HG03135 (cell line): Measurements from ENCODE around the gene PLEKHO2.
A peak's percentile ranks its signal among the peaks of the same experiment; 100 is the strongest.
"Not testable (repeated sequence)": the region's sequence is repeated elsewhere in the genome, so short reads cannot be mapped to it uniquely, and the experiment has no call there.

ENCODE experiments used
- ATAC-seq: cut with Tn5 transposase; IDR thresholded peaks from one replicate; pipeline ENCODE4 v1.9.1; 2021; ENCODE audit warnings: mild to moderate bottlenecking, moderate library complexity; ENCODE audit not compliant: unreplicated experiment

The PLEKHO2 gene, protein sequence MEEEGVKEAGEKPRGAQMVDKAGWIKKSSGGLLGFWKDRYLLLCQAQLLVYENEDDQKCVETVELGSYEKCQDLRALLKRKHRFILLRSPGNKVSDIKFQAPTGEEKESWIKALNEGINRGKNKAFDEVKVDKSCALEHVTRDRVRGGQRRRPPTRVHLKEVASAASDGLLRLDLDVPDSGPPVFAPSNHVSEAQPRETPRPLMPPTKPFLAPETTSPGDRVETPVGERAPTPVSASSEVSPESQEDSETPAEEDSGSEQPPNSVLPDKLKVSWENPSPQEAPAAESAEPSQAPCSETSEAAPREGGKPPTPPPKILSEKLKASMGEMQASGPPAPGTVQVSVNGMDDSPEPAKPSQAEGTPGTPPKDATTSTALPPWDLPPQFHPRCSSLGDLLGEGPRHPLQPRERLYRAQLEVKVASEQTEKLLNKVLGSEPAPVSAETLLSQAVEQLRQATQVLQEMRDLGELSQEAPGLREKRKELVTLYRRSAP

DNA sequence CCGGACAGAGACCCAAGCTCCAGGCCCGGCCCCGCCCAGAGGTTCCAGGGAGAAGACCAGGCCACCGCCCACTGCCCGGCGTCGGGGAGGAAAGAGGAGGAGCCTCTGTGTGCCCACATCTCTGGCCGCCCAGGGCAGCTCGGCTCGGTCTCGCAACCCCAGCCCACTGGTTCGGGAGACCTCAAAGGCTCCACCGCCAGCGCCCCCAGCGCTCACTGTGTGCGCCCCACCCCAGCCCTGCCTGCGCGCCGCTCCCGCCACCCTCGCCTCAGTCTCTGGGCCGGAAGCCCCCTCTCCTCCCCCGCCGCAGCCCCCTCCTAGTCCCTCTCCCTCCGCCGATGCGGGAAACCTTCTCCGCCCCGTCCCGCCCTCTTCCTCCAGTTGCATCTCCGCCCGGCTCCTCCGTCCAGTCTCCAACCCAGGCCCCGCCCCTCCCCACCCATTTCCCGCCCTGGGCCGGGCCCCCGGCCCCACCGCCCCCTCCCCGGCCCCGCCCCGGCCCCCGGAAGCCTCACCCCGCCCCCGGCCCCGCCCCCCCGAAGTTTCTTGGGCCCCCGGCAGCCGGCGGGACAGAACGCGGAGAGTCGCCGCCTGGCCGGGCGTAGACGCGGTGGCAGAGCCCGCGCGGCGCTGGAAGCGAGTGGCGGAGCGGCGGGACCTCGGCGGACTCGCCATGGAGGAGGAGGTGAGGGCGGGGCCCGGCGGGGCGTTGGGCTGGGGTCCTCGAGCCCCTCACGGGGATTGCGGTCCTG lies at the start of gene PLEKHO2:
Gene PLEKHO2 (plus strand): TSS at position 572 of the 752 bp plus-strand sequence. CDS start 102 bp downstream, at position 674.
- peak; percentile 57 for ATAC-seq

DNA sequence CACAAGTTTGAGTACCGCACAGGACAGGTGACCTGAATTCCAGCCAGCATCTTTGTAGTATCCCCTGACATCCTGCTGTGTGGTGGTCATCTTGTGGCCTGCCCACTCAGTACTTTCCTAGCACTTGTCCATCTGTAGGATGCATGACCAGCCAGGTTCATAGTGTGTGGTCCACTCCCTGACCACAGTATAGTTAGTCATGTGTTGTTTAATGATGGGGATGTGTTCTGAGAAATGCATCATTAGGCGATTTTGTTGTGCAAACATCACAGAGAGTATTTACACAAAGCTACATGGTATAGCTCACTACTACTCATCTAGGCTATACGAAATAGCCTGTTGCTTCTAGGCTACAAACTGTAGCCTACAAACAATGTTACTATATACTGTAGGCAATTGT lies 49.4 kb upstream of the PLEKHO2 start:
- no peak for ATAC-seq

DNA sequence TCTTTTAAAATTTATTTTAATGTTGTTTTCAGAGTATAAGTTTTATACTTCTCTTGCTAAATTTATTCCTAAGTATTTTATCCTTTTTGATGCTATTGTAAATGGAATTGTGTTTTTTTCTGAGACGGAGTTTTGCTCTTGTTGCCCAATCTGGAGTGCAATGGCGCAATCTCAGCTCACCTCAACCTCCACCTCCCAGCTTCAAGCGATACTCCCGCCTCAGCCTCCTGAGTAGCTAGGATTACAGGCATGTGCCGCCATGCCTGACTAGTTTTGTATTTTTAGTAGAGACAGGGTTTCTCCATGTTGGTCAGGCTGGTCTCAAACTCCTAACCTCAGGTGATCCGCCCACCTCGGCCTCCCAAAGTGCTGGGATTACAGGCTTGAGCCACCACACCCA lies 46.4 kb upstream of the PLEKHO2 start:
- ATAC-seq: not testable (repeated sequence)

DNA sequence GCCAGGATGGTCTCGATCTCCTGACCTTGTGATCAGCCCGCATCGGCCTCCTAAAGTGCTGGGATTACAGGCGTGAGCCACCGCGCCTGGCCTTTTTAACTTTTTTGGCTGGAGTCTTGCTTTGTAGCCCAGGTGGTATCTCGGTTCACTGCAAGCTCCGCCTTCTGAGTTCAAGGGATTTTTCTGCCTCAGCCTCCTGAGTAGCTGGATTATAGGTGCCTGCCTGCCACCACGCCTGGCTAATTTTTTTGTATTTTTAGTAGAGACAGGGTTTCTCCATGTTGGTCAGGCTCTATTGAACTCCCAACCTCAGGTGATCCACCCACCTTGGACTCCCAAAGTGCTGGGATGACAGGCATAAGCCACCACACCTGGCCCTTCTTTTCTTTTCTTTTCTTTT lies 45.8 kb upstream of the PLEKHO2 start:
- not testable (repeated sequence) for ATAC-seq

DNA sequence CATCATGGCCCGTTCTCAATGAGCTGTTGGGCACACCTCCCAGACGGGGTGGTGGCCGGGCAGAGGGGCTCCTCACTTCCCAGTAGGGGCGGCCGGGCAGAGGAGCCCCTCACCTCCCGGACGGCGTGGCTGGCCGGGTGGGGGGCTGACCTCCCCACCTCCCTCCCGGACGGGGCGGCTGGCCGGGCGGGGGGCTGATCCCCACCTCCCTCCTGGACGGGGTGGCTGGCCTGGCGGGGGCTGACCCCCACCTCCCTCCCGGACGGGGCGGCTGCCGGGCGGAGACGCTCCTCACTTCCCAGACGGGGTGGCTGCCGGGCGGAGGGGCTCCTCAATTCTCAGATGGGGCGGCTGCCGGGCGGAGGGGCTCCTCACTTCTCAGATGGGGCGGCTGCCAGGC lies 42.8 kb upstream of the PLEKHO2 start:
- ATAC-seq: not testable (repeated sequence)

DNA sequence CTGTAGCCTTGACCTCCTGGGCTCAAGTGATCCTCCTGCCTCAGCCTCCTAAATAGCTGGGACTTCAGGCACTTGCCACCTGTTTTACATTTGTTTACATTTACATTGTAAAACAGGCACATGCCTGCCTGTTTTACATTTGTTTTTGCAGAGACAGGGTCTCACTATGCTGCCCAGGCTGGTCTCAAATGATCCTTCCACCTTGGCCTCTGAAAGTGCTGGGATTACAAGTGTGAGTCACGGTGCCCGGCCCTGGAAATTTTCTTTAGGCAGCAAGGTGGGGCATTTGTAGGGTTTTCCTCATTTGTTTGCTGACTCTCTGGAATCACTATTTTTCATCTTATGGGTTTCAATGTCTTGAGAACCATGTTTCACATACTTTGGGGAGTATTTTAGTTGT lies 41.2 kb upstream of the PLEKHO2 start:
- no peak for ATAC-seq

DNA sequence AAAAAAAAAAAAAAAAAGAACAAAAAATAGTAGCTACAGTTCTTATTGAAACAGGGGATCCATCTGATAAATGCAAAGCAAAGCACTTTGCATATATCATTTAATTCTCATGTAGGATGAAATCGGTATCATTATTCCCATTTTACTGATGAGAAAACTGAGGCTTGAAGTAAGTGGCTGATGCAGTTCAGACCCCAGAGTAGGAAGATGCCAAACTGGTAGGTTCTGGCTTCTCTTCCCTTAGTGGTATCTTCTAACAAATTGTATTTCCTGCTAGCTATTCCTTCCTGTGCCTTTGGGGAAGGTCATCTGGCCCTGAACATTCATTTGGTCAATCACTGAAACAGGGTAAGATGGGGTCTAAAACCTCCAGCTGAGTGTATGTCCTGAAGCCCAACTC lies 38.2 kb upstream of the PLEKHO2 start:
- ATAC-seq: no peak

DNA sequence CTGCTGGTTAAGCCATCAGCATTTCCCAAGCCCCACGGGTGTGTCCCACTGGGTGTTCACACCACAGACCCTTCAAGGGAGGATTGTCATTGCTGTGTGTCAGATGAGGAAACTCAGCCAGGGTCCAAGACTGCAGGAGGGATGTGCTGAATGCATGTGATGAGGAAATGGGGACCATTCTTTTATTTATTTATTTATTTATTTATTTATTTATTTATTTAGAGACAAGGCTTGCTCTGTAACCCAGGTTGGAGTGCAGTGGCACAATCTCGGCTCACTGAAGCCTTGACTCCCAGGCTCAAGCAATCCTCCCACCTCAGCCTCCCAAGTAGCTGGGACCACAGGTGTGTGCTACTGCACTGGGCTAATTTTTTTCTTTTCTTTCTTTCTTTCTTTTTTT lies 37.1 kb upstream of the PLEKHO2 start:
- ATAC-seq: no peak

DNA sequence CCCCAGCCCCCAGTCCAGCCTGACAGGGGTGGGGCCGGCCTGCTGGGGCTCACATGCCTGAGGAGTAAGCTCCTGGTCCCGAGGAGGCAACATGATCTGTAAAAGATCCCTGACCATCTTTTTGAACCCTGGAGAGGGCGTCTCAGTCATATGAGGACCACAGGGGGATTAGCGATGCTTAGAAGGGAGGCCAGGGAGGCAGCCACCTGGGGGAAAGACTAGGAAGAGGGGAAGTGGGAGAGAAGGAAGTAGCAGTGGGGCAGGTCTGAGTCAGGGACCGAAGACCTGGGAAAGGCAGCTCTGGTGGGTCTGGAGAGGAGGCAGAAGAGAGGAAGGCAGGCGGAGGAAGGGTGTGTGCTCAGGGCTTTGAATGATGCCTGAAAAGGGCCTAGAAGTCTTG lies 35.2 kb upstream of the PLEKHO2 start:
- ATAC-seq: no peak

DNA sequence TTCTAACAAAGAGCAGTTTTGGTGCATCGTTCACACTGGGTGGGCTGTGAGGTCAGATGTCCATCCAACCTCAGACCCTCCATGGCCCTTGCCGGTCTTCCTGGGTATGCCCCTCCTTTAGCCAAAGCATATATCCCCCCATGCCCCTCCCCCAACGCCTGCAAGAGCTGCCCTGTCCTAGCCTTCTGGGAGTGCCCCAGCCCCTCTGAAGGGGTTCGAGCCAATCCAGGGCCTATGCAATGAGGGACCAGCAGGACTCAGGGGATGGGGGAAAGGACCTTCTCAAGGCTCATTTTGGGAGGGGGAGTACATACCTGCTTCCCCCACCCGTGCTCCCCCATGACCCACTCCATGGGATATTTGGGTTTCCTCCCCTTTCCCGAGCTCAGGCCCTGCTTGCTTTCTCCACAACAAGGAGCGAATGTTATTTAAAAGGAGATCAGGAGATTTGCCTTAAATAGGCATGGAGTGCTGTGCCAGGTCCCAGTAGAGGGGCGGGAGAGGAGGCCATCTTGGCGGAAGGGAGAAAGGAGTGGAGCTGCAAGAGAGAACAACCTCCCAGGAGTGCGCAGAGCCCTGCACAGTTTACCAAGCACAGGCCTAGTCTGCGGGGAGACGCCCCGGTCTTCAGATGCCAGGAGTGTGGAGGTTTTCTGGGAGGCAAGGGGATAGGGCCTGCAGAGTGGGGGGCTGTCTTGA lies 34.5 kb upstream of the PLEKHO2 start:
- ATAC-seq: no peak

DNA sequence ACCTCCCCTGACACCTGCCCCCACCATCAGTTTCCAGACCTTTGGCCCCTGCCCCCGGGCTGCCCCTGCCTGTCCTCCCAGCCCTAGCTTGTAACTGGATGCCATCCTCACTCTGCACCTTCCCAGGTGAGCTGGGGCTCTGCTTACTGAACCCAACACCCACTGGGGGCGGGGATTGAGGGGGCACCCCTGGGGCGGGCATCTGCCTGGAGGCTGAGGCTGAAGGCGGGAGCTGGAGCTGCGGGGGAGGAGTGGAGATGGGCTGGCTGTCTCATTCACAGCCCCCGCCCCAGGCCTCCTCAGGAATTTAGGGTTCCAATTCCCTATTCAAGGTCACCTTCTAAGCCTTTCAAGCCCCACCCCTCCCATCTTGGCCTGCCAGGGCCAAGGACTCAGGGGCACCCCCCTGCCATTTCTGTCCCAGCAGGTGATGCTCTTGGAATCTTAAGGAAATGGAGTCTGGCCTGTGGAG lies 33.9 kb upstream of the PLEKHO2 start:
- ATAC-seq: no peak

DNA sequence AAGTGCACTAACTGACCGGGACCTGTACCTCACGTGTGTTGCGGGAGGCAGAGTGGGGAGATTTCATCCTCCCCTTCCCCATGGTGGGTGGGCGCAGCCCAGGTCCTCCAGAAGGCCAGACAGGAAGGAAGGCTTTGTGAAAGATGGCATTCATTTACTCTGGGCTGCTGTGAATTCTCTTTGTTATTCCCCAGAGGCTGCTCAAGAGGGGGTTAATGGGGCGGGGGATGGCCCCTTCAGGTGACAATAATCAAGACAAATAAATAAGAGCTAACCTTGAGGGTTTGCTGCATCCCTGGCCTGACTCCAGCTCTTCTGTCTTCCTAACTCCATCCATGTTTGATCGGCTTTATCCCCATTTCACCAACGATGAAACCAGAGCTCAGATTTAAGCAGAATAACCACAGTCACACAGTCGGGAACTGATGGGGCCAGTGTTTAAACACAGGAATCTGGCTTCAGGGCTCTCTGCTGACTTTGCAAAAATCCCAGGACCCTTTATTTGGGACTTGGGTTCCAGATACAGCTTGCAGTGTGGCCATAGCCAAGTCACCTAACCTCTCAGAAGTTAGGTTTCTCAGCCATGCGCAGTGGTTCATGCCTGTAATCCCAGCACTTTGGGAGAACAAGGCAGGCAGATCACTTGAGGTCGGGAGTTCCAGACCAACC lies 32.8 kb upstream of the PLEKHO2 start:
- ATAC-seq: no peak

DNA sequence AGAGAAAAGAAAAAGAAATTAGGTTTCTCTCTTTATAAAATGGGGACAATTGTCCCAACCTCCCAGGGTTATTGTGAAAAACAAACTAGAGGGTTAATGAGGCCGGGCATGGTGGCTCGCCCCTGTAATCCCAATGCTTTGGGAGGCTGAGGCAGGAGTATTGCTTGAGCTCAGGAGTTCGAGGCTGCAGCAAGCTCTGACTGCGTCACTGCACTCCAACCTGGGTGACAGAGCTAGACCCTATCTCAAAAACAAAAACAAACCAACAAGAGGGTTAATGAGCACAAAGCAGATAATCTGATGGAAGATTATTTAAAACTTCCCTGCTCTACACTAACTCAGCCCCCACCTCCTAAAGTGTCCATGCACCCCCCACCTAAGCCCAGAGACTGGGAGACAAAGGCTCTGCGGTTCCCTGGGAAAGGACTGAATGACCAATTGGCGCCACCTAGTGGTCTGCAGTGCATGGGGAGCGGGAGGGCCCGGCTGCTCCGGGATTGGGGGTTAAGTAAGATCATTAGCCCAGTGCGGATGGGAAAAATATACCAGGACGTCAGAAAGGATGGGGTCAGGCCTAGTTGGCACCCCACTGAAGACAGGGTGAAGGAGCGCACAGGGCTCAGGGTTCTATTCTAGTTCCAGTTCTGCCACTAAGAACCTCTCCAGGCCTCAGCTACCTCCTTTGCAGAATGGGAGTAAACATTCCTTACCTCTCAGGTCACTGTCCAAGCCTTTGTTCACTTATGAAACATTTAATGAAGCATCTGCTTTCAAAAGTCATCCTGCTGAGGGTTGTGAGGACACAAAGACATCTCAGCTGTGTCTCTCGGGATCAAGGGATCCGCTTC lies 31.8 kb upstream of the PLEKHO2 start:
- no peak for ATAC-seq

DNA sequence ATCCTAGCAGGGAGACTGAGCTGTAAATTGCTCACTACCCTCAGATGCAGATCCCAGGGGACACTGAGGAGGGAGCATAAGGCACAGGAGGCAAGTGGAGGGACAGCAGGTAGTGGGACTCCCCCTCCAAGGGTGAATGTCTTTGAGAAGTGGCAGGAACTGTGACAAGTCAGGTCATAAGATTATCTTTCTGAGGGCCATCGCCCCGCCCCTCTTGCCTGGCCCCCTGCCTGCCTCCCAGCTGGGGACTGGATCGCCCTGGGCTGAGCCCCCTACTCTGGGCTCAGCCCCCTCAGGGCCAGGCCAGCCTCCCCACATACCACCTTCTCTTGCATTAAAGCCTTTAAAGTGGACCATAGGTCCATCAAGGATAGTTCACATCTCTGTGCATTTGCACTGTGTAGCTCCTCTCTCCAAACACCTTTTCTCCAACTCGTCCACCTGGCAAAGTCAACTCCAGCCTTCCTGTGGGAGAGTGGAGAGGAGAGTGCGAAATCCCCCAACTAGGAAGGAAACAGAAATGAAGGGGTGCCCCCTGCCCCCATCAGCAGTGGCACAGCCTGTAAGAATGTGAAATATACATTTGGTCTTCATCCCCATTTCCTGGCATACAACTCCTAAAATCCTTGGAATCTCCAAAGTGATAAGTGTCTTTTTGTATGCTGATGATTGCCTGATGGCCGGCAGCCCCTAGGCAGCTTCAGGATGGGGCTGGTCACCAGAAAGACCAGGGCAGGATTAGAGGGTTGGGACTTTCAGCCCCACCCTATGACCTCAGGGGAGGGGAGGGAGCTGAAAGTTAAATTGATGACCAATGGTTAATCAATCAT lies 31.0 kb upstream of the PLEKHO2 start:
- ATAC-seq: no peak

DNA sequence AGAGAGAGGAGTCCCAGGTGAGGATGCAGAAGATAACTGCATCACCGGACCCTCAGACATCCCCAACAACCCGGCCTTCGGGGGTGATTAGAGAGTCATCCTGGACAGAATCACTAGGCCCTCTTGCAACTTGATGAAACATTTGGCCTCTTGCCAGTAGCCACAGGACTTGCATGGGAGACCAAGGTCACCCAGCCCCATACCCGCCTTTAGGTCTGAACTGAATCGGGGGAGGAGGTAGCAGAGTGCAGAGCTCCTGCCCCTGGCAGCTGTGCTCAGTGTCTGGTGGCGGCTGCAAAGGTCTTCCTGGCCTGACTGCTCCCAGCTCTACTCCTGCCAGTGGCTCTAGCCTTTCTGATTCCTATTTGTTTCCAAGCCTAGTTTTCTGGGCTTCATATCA lies 28.6 kb upstream of the PLEKHO2 start:
- peak; percentile 37 for ATAC-seq

DNA sequence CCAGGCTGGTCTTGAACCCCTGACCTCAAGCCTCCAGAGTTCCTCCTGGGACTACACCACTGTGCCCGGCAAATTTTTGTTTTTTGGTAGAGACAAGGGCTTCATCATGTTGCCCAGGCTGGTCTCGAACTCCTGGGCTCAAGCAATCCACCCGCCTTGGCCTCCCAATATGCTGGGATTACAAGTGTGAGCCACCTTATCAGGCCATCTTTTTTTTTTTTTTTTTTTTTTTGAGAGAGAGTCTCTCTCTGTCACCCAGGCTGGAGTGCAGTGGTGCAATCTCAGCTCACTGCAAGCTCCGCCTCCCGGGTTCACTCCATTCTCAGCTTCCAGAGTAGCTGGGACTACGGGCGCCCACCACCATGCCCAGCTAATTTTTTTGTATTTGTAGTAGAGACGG lies 27.4 kb upstream of the PLEKHO2 start:
- not testable (repeated sequence) for ATAC-seq

DNA sequence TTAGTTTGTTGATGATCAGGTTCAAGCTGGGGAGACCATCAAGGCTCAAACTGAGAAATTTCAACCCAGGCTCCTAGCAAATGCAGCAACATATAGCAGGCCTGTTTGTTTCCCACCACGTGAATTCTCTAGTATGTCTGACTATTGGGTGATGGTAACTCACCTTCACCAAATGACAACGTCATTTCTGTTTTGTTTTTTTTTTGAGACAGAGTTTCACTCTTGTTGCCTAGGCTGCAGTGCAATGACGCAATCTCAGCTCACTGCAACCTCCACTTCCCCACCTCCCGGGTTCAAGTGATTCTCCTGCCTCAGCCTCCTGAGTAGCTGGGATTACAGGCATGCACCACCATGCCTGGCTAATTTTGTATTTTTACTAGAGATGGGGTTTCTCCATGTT lies 26.8 kb upstream of the PLEKHO2 start:
- ATAC-seq: not testable (repeated sequence)

DNA sequence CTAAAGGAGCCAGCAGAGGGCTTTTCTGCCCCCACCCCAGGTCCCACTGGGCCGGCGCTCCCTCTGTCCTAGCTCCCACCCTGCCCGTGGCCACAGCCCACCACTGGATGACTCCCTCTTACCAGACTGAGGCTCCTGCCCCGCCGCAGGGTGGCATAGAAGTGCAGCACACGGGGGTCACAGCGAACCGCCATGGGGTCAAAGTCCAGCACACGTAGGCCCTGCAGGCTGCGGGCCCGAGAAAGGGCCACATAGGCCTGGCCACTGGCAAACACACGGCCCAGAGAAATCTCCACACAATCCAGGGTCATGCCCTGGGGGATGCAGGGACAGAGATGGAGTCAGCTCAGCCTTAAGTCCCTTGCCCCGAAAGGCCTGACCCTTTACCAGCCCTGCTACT lies 25.3 kb upstream of the PLEKHO2 start:
- ATAC-seq: no peak

DNA sequence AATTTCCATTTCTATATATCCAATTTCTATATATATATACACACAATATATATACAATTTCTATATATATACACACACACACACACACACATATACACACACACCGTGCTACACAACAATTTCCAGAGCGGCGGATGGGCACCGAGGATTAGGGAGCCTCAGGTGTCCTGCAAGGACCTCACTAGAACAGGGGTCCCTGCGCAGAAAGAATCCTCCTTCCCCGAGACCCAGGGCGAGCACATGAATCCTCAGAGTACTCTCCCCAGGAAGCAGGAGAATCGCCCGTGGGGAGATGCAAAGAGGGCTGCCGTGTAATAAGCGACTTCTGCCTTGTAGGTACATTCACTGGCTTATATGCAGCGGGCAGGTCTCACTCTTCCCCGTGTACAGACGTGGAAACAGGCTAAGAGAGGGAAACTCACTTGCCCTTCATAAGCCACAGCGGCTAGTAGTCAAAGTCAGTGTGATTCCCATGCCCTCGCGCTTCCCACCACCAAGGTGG lies 16.7 kb upstream of the PLEKHO2 start:
- no peak for ATAC-seq
